ENCODE results near the gene MYO1D. TPM values are rescaled to one million over a fixed set of nuclear protein-coding genes. Genes with fewer than 3 reads are reported as not detected.

Gene MYO1D
- total and polyA plus RNA-seq, 5 experiments from 2014 or later = 1.3 to 9.7 (median 3.1) TPM

DNA sequence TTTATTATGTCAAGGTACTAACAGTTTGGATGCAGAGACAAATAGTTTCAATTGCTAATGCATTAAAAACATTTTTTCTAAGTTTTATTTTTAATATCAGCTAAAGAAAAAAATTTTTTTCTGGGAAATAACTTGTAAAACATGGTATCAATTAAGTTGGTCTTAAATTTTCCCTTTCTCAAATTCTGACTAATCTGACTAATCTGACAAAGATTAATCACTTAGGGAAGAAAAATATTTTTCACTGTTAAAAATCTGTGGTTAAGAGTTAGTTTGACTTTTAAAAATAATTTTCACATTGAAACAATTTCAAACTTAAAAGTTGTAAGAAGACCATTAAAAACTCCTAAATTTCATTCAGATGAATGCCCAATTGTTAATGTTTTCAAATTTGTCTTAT, 74.6 kb downstream of the MYO1D start:
- Mint-ChIP-seq H3K4me3 (no peak overlapping the region), H3K36me3 (no peaks in the 10 kb centered on the region), H3K27me3 (peaks cover 0 to 10% (median 4%) of the 10 kb centered on the region in 5 donors), H3K27ac (no peak overlapping the region), H3K4me1 (peaks cover 0 to 6% (median 0%) of the 10 kb centered on the region in 4 donors), H3K9me3 (no peaks in the 10 kb centered on the region)
- DNase-seq (no peak), ATAC-seq (no peak)
- POLR2A ChIA-PET = no interaction called here

- no peak for DNase-seq
- H3K4me1 Mint-ChIP-seq = peaks cover 0 to 6% (median 0%) of the 10 kb centered on the region in 4 donors
- no peaks in the 10 kb centered on the region for H3K36me3 Mint-ChIP-seq
- H3K27ac Mint-ChIP-seq = no peak overlapping the region
- ATAC-seq = no peak
- H3K4me3 Mint-ChIP-seq = no peak overlapping the region
- H3K27me3 Mint-ChIP-seq = peaks cover 0 to 10% (median 4%) of the 10 kb centered on the region in 5 donors
- POLR2A ChIA-PET = no interaction called here
- no peaks in the 10 kb centered on the region for H3K9me3 Mint-ChIP-seq
Measured at GRCh38 chr17:32801641-32802040, 75.3 kb downstream of the MYO1D start.

DNA sequence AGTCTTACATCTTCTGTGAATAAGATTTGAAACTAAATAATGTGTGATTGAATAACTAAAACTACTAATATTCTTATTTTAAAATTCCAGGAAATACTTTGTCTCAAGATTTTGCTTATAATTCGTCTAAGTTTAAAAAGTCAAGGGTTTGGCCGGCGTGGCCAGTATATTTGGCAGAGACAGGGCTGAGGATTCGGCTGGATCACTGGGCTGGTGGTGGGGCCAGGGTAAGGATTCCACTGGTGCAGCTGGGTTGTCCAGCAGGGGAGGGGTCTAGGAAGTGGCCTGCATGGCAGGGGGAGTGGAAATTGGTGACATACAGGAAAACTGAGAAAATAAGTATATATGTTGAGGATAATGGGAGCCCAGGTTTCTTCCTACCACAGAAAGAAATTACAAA, 75.7 kb downstream of the MYO1D start:
- no peaks in the 10 kb centered on the region for H3K9me3 Mint-ChIP-seq
- H3K27me3 Mint-ChIP-seq = peaks cover 0 to 10% (median 4%) of the 10 kb centered on the region in 5 donors
- no peak overlapping the region for H3K4me3 Mint-ChIP-seq
- POLR2A ChIA-PET = no interaction called here
- no peak for ATAC-seq
- DNase-seq = no peak
- H3K27ac Mint-ChIP-seq = peak overlapping the region in 1 of 10 donors; percentile 43
- H3K36me3 Mint-ChIP-seq = no peaks in the 10 kb centered on the region
- peaks cover 0 to 6% (median 0%) of the 10 kb centered on the region in 4 donors for H3K4me1 Mint-ChIP-seq

GRCh38 chr17:32798938-32799337, 78.0 kb downstream of the MYO1D start:
- DNase-seq (no peak), ATAC-seq (no peak)
- Mint-ChIP-seq H3K36me3 (no peaks in the 10 kb centered on the region), H3K4me1 (peaks cover 0 to 2% (median 0%) of the 10 kb centered on the region in 4 donors), H3K9me3 (no peaks in the 10 kb centered on the region), H3K4me3 (no peak overlapping the region), H3K27me3 (peaks cover 0 to 10% (median 6%) of the 10 kb centered on the region in 5 donors), H3K27ac (no peak overlapping the region)
- POLR2A ChIA-PET = no interaction called here

GRCh38 chr17:32795339-32795979, 81.5 kb downstream of the MYO1D start:
- Mint-ChIP-seq H3K27me3 (peaks cover 0 to 12% (median 6%) of the 10 kb centered on the region in 5 donors), H3K27ac (peak overlapping the region in 1 of 10 donors; percentile 67), H3K4me3 (no peak overlapping the region), H3K36me3 (no peaks in the 10 kb centered on the region), H3K4me1 (peaks cover 0 to 2% (median 0%) of the 10 kb centered on the region in 4 donors), H3K9me3 (no peaks in the 10 kb centered on the region)
- no peak for ATAC-seq
- no peak for DNase-seq
- POLR2A ChIA-PET = interaction anchor here (0.7 kb wide), 1 partner anchor 119 kb away, joined by 6 read pairs; no protein-coding TSS in a partner anchor

DNA sequence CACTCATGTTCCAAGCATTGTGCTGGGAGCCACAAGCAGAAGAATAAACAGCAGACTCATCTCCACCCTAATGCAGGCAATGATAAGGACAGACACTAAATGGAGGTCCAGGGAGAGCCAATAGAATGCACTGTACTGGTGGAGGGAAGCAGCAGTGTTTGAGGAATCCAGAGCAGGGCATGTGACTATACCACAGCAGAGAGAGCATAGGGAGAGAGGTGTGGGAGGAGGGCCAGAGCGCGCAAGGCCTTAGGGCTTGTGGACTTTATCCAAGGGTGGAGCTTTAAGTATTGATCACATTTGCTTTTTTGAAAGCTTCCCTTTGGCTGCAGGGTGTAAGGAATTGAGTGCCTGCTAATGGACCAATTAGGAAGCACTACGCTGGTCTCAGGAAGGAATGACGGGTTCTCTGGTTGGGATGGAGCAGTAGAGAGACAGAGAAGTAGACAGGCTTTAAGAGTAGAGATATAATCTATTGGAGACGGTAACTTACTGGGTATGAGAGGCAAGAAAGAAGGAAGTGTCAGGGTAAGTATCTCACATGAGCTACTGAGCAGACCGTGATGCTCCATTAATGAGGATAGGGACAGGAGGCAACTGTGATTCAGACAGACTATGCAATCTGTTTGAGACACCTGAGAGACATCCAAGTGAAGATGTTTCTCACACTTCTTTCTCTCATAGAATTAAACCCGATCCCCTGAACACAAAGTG, 82.2 kb downstream of the MYO1D start:
- Mint-ChIP-seq H3K4me3 (no peak overlapping the region), H3K36me3 (no peaks in the 10 kb centered on the region), H3K9me3 (no peaks in the 10 kb centered on the region), H3K27me3 (peaks cover 0 to 7% (median 7%) of the 10 kb centered on the region in 5 donors), H3K27ac (no peak overlapping the region), H3K4me1 (peaks cover 0 to 2% (median 0%) of the 10 kb centered on the region in 4 donors)
- no peak for ATAC-seq
- POLR2A ChIA-PET = no interaction called here
- DNase-seq = no peak

GRCh38 chr17:32793841-32794240, 83.1 kb downstream of the MYO1D start:
- Mint-ChIP-seq H3K4me1 (peaks cover 0 to 2% (median 0%) of the 10 kb centered on the region in 4 donors), H3K4me3 (no peak overlapping the region), H3K36me3 (no peaks in the 10 kb centered on the region), H3K27ac (no peak overlapping the region), H3K27me3 (peaks cover 0 to 7% (median 4%) of the 10 kb centered on the region in 5 donors), H3K9me3 (no peaks in the 10 kb centered on the region)
- DNase-seq (no peak), ATAC-seq (no peak)
- POLR2A ChIA-PET = no interaction called here

GRCh38 chr17:32792207-32792606, 84.7 kb downstream of the MYO1D start:
- POLR2A ChIA-PET = no interaction called here
- Mint-ChIP-seq H3K36me3 (no peaks in the 10 kb centered on the region), H3K27me3 (peaks cover 0 to 7% (median 4%) of the 10 kb centered on the region in 5 donors)

DNA sequence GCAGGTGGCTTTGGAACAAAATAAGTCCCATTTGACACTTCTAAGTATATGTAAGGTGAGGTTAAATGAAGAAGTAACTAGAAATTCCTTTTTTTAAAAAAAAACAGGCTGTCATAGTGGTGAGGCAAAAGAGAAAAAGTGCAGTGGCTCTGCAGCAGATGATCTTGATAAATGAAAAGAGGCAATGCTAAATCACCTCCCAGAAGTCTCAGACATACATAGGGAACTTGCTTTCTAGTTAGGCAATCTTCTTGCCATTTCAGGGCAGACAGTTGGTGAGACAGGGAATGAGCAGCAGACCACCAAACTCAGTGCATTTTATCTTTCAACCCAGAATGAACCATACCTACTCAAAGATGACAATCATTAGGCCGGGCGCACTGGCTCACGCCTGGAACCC, 90.8 kb downstream of the MYO1D start:
- H3K4me1 Mint-ChIP-seq = no peaks in the 10 kb centered on the region
- H3K36me3 Mint-ChIP-seq = no peaks in the 10 kb centered on the region
- no peaks in the 10 kb centered on the region for H3K9me3 Mint-ChIP-seq
- no peak overlapping the region for H3K27ac Mint-ChIP-seq
- no peak overlapping the region for H3K4me3 Mint-ChIP-seq
- DNase-seq (no peak), ATAC-seq (no peak)
- peaks cover 0 to 6% (median 2%) of the 10 kb centered on the region in 5 donors for H3K27me3 Mint-ChIP-seq
- POLR2A ChIA-PET = no interaction called here

More at GRCh38 chr17:32792207-32792606, 84.7 kb downstream of the MYO1D start:
- H3K4me1 Mint-ChIP-seq = peaks cover 0 to 2% (median 0%) of the 10 kb centered on the region in 4 donors
- H3K9me3 Mint-ChIP-seq = no peaks in the 10 kb centered on the region
- no peak overlapping the region for H3K4me3 Mint-ChIP-seq
- ATAC-seq (no peak), DNase-seq (no peak)
- H3K27ac Mint-ChIP-seq = no peak overlapping the region

- Mint-ChIP-seq H3K36me3 (peaks cover 0 to 3% (median 3%) of the 10 kb centered on the region in 3 donors), H3K4me1 (no peaks in the 10 kb centered on the region), H3K27ac (no peak overlapping the region), H3K9me3 (no peaks in the 10 kb centered on the region), H3K27me3 (peaks cover 0 to 2% (median 0%) of the 10 kb centered on the region in 5 donors), H3K4me3 (no peak overlapping the region)
- DNase-seq = no peak
- POLR2A ChIA-PET = no interaction called here
- no peak for ATAC-seq
Measured at GRCh38 chr17:32784113-32784512, 92.8 kb downstream of the MYO1D start.

GRCh38 chr17:32783602-32784001, 93.3 kb downstream of the MYO1D start:
- Mint-ChIP-seq H3K27me3 (peaks cover 0 to 2% (median 0%) of the 10 kb centered on the region in 5 donors), H3K27ac (no peak overlapping the region), H3K9me3 (no peaks in the 10 kb centered on the region), H3K4me1 (no peaks in the 10 kb centered on the region), H3K4me3 (no peak overlapping the region), H3K36me3 (peaks cover 0 to 3% (median 3%) of the 10 kb centered on the region in 3 donors)
- POLR2A ChIA-PET = interaction anchor here (1.0 kb wide), 1 partner anchor 93 kb away, joined by 3 read pairs; the partner anchor contains the start of gene MYO1D
- ATAC-seq (peak; percentile 54 to 68), DNase-seq (peak in 3 of 10 donors; percentile 49 to 57 (median 56))

- Mint-ChIP-seq H3K27ac (no peak overlapping the region), H3K9me3 (no peaks in the 10 kb centered on the region), H3K27me3 (no peaks in the 10 kb centered on the region), H3K4me1 (no peaks in the 10 kb centered on the region), H3K4me3 (no peak overlapping the region), H3K36me3 (peaks cover 0 to 3% (median 3%) of the 10 kb centered on the region in 3 donors)
- ATAC-seq (no peak), DNase-seq (no peak)
- POLR2A ChIA-PET = no interaction called here
Measured at GRCh38 chr17:32780721-32781120, 96.2 kb downstream of the MYO1D start.

DNA sequence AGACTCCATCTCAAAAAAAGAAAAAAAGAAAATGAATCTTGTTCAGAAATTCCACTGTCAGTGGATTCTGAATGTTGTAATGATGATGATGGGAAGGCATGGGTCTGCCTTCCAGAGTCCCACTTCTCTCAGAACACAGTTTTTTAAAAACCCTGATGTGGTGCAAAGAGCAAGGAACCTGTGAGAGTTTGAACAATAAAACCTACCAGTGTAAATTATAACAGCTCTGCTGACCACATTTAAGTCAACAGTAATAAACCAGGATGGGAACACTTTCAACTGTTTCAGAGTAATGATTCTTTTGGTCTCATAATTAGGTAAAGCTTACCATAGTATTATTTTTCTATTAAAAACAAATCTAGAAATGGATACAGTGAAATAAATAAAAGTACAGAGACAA, 99.0 kb downstream of the MYO1D start:
- Mint-ChIP-seq H3K9me3 (peaks cover 0 to 2% (median 0%) of the 10 kb centered on the region in 9 donors), H3K27me3 (peaks cover 0 to 2% (median 0%) of the 10 kb centered on the region in 5 donors), H3K27ac (no peak overlapping the region), H3K36me3 (peaks cover 0 to 3% (median 3%) of the 10 kb centered on the region in 3 donors), H3K4me1 (no peaks in the 10 kb centered on the region), H3K4me3 (no peak overlapping the region)
- POLR2A ChIA-PET = no interaction called here
- ATAC-seq = no peak
- no peak for DNase-seq

Data from naive thymus-derived CD8-positive, alpha-beta T cell (primary cell).